T follicular helper cell (primary cell): ENCODE data around the gene PTGDS.
"Not testable (repeated sequence)": the region's sequence is repeated elsewhere in the genome, so short reads cannot be mapped to it uniquely, and the experiment has no call there.

Experiments used
- DNase-seq: peaks from one replicate; pipeline ENCODE4 v3.0.0-alpha.2; 2020; ENCODE audit warnings: low read depth

The PTGDS gene

GRCh38 chr9:136991993-136992818 lies 14.9 kb downstream of the PTGDS start, which contains the start of gene PAXX:
Gene PAXX (plus strand): TSS chr9:136992422. CDS start chr9:136992444, 22 bp downstream.
- peak; percentile 90 for DNase-seq

- DNase-seq, result no peak
Measured at GRCh38 chr9:136992819-136993369, 15.6 kb downstream of the PTGDS start.

GRCh38 chr9:136994180-136994887 lies 17.0 kb downstream of the PTGDS start:
- no peak for DNase-seq

GRCh38 chr9:136994888-136995230 lies 17.6 kb downstream of the PTGDS start:
- DNase-seq, result no peak

GRCh38 chr9:136995362-136995761 lies 18.1 kb downstream of the PTGDS start:
- no peak for DNase-seq

- no peak for DNase-seq
Measured at GRCh38 chr9:136995772-136996311, 18.5 kb downstream of the PTGDS start.

GRCh38 chr9:136996361-136997292 lies 19.3 kb downstream of the PTGDS start, which contains the start of gene CLIC3:
Gene CLIC3 (minus strand): TSS chr9:136996568. CDS start chr9:136996543, 25 bp downstream.
- no peak for DNase-seq

- DNase-seq, result no peak
Measured at GRCh38 chr9:136997371-136997770, 20.1 kb downstream of the PTGDS start.

GRCh38 chr9:136997830-136998234 lies 20.5 kb downstream of the PTGDS start:
- DNase-seq, result no peak

- no peak for DNase-seq
Measured at GRCh38 chr9:137000177-137000930, 23.1 kb downstream of the PTGDS start.

- no peak for DNase-seq
Measured at GRCh38 chr9:137001857-137002645, 24.7 kb downstream of the PTGDS start.

- DNase-seq, result no peak
Measured at GRCh38 chr9:137002646-137003041, 25.3 kb downstream of the PTGDS start.

GRCh38 chr9:137004285-137004684 lies 27.0 kb downstream of the PTGDS start:
- not testable (repeated sequence) for DNase-seq

- DNase-seq, result no peak
Measured at GRCh38 chr9:137006116-137007003, 29.1 kb downstream of the PTGDS start.

- no peak for DNase-seq
Measured at GRCh38 chr9:137007108-137007815, 30.0 kb downstream of the PTGDS start.

GRCh38 chr9:137007816-137008270 lies 30.5 kb downstream of the PTGDS start:
- DNase-seq, result no peak

GRCh38 chr9:137008312-137008711 lies 31.0 kb downstream of the PTGDS start:
- DNase-seq, result no peak

GRCh38 chr9:137009217-137009616 lies 31.9 kb downstream of the PTGDS start:
- DNase-seq, result no peak
